ENCODE data around the gene BOC.

Gene BOC

DNA sequence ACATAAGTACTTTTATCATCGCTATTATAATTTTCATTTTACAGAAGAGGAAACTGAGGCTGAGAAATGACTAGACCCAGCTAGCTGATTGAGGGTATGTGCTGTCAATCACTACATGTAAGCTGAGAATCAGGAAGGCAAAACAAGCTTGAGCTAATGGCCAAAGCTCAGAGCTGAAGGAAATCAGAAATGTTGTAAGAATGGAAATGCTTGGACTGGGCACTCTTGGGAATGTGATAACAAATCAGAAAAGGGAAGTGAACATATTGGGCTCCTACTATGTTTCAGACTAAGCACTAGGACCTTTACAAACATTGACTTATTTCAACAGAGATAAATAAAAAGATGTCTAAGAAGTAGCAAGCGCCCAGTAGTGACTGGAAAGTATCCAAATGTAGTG lies 33.8 kb upstream of the BOC start:
- Histone ChIP-seq H3K27ac (ENCODE audit: low read depth, low read length) (no peak overlapping the region), H3K4me3 (ENCODE audit: low read length) (no peak overlapping the region), H3K9me3 (ENCODE audit: control insufficient read depth, insufficient read depth, low read length) (no peaks in the 10 kb centered on the region), H3K4me2 (ENCODE audit: low read length) (no peak overlapping the region), H3K79me2 (ENCODE audit: control insufficient read depth, low read length) (no peaks in the 10 kb centered on the region), H3F3A (ENCODE audit: control insufficient read depth, insufficient read depth) (no peaks in the 10 kb centered on the region), H3K4me1 (ENCODE audit: control insufficient read depth, low read length) (no peaks in the 10 kb centered on the region), H3K9me2 (replicated peaks; ENCODE audit: control insufficient read depth, low read length) (no peaks in the 10 kb centered on the region), H4K20me1 (ENCODE audit: control insufficient read depth, insufficient read depth, low read depth, low read length) (no peaks in the 10 kb centered on the region), H3K27me3 (ENCODE audit: control insufficient read depth, low read length) (0 out of 2 replicates have a peak, but pooled peaks cover 3% of the 10 kb centered on the region), H3K36me3 (ENCODE audit: control insufficient read depth, low read length) (no peaks in the 10 kb centered on the region)
- no peak for TF ChIP-seq EZH2phosphoT487 (IDR thresholded peaks at IDR 0.05; ENCODE audit: borderline replicate concordance, low read length)

DNA sequence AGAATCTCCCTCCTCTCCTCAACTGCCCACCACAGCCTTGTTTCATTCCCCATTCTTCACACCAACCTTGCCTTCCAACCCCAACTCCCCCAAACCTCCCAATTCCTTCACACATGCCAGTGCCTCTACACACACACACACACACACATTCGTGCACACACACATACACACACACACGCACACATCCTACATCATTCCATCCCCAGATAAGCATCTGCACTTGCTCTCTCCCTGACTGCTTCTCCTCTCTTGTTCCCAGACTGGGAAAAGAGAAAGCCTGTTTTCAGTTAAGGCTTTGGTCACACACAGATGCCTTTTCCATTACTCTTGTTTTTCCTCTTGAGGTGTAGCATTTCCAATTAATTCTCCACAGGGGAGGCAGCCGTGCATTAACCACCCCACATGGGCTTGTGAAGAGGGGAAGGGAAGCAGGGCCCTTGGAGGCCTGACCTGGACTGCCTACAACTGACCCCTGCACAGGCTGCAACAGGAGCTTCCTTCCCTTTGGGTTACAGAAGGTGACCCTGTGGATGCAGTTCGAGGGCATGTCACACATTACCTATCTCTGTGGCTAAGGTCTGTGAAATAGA lies 32.0 kb upstream of the BOC start:
- no peaks in the 10 kb centered on the region for H3K4me1 ChIP-seq (ENCODE audit: control insufficient read depth, low read length)
- H3K36me3 ChIP-seq (ENCODE audit: control insufficient read depth, low read length): no peaks in the 10 kb centered on the region
- H3K4me2 ChIP-seq (ENCODE audit: low read length): no peak overlapping the region
- H3K27me3 ChIP-seq (ENCODE audit: control insufficient read depth, low read length): 0 out of 2 replicates have a peak, but pooled peaks cover 3% of the 10 kb centered on the region
- no peaks in the 10 kb centered on the region for H3K79me2 ChIP-seq (ENCODE audit: control insufficient read depth, low read length)
- TF ChIP-seq, protein P1, sequence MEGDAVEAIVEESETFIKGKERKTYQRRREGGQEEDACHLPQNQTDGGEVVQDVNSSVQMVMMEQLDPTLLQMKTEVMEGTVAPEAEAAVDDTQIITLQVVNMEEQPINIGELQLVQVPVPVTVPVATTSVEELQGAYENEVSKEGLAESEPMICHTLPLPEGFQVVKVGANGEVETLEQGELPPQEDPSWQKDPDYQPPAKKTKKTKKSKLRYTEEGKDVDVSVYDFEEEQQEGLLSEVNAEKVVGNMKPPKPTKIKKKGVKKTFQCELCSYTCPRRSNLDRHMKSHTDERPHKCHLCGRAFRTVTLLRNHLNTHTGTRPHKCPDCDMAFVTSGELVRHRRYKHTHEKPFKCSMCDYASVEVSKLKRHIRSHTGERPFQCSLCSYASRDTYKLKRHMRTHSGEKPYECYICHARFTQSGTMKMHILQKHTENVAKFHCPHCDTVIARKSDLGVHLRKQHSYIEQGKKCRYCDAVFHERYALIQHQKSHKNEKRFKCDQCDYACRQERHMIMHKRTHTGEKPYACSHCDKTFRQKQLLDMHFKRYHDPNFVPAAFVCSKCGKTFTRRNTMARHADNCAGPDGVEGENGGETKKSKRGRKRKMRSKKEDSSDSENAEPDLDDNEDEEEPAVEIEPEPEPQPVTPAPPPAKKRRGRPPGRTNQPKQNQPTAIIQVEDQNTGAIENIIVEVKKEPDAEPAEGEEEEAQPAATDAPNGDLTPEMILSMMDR (IDR thresholded peaks at IDR 0.05; ENCODE audit: low read depth, low read length, poor library complexity, severe bottlenecking): no peak
- TF ChIP-seq EZH2phosphoT487 (IDR thresholded peaks at IDR 0.05; ENCODE audit: borderline replicate concordance, low read length): no peak
- no peaks in the 10 kb centered on the region for H3F3A ChIP-seq (ENCODE audit: control insufficient read depth, insufficient read depth)
- H3K9me3 ChIP-seq (ENCODE audit: control insufficient read depth, insufficient read depth, low read length): no peaks in the 10 kb centered on the region
- H3K4me3 ChIP-seq (ENCODE audit: low read length): no peak overlapping the region
- H3K9me2 ChIP-seq (replicated peaks; ENCODE audit: control insufficient read depth, low read length): no peaks in the 10 kb centered on the region
- H3K27ac ChIP-seq (ENCODE audit: low read depth, low read length): no peak overlapping the region
- H4K20me1 ChIP-seq (ENCODE audit: control insufficient read depth, insufficient read depth, low read depth, low read length): no peaks in the 10 kb centered on the region

DNA sequence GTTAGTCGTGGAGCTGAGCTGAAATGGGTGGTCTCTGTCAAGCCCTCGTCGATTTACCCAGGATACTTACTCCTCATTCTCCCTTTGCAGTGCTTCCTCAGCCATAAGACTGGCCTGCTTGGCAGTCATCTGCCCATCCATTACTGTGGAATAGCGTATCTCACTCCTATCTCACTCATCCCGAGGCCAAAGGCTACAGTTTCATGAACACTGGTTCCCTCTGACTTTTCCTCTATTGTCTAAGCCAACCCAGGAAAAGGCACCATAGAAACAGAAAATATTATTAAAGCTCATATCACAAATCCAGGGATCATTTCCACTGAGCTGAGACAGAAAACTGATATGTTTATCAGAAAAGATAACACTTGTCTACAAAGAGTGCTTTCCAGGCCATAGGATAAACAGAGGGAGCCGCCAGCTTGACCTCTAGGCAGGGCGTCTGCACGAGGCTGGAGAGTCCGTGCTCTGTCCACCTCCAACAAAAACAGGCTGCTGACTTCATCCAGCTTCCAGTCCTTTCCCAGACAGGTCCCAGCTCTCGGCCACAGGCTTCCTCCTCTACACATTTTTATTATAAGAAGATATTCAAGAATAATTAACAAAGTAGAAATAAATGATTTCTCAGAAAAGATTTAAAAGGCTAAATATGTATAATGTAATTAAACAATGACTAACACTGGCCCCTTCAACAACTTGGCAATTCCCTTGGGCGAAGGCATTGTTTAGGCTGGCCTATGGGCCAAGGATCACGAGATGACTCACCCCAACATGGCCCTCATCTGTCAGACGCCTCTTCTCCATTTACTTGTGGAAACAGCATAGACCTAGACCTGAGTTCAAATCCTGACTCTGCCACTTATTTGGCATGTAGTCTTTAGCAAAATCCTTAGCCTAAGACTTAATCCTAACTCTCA lies 27.4 kb upstream of the BOC start:
- Histone ChIP-seq H3K9me2 (replicated peaks; ENCODE audit: control insufficient read depth, low read length) (no peaks in the 10 kb centered on the region), H3K36me3 (ENCODE audit: control insufficient read depth, low read length) (no peaks in the 10 kb centered on the region), H3K27me3 (ENCODE audit: control insufficient read depth, low read length) (0 out of 2 replicates have a peak, but pooled peaks cover 3% of the 10 kb centered on the region), H4K20me1 (ENCODE audit: control insufficient read depth, insufficient read depth, low read depth, low read length) (no peaks in the 10 kb centered on the region), H3K79me2 (ENCODE audit: control insufficient read depth, low read length) (no peaks in the 10 kb centered on the region), H3K4me1 (ENCODE audit: control insufficient read depth, low read length) (no peaks in the 10 kb centered on the region), H3K9me3 (ENCODE audit: control insufficient read depth, insufficient read depth, low read length) (peaks cover 9% of the 10 kb centered on the region; the same call in 1 of the 2 replicates), H3K4me2 (ENCODE audit: low read length) (no peak overlapping the region), H3K27ac (ENCODE audit: low read depth, low read length) (no peak overlapping the region), H3K4me3 (ENCODE audit: low read length) (no peak overlapping the region), H3F3A (ENCODE audit: control insufficient read depth, insufficient read depth) (no peaks in the 10 kb centered on the region)
- no peak for TF ChIP-seq EZH2phosphoT487 (IDR thresholded peaks at IDR 0.05; ENCODE audit: borderline replicate concordance, low read length)
- TF ChIP-seq, protein P1 (IDR thresholded peaks at IDR 0.05; ENCODE audit: low read depth, low read length, poor library complexity, severe bottlenecking): no peak

All from DOHH2 (cell line).